Panc1 (cell line): ENCODE measurements around the gene KCNQ1OT1.

Experiments used
- POLR2AphosphoS5 ChIP-seq: IDR thresholded peaks from 2 replicates; pipeline ENCODE4 v1.6.1; 2012; ENCODE audit warnings: mild to moderate bottlenecking, low read depth, low read length, moderate library complexity
- SIN3A ChIP-seq: IDR thresholded peaks from 2 replicates; pipeline ENCODE4 v1.6.1; 2012; ENCODE audit warnings: low read depth, mild to moderate bottlenecking, low read length, moderate library complexity, borderline replicate concordance; ENCODE audit not compliant: insufficient read depth

DNA sequence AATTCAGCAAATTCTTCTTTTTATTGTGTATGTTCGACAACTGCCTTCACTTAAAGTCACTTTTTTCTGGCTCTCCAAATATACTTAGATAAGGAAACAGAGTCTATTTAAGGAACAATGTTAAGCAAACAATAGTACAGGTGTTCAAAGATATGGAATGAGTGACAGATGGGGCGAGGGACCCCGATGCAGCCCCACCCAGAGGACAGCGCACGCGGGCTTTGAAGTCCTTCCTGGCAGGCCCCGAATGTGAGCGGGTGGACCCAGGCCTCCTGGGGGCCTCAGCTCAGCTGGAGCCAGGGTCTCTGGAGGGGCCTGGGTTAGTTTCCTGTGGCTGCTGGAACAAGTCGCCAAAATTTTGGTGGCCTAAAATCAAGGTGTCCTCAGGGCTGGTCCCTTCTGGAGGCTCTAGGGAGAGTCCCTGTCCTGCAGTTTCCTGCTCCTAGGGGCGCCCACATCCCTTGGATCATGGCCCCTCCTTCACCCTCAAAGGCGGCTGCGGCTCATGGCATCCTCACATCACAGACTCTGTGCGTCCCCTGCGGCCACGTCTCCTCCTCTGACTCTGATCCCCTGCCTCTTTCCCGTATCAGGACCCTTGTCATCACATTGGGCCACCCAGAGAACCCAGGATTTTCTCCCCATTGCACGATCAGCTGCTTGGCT lies 40.6 kb upstream of the KCNQ1OT1 start:
- TF ChIP-seq POLR2AphosphoS5 = no peak
- TF ChIP-seq SIN3A = no peak
